Mucosa of gallbladder (tissue), 1 donor: ENCODE results near the gene PTPRK. TPM values are rescaled to one million over a fixed set of nuclear protein-coding genes. Genes with fewer than 3 reads are reported as not detected.

Experiments
- DNase-seq: peaks from one replicate; pipeline ENCODE4 v3.0.0-alpha.2; 2020; ENCODE audit warnings: low spot score
- total RNA-seq: library from RNA; stranded (reverse); gene quantifications from one replicate; pipeline ENCODE4 v1.2.1, GENCODE V29; 2021
- donor health status: DM: no; HTN: no; CAD: no.

The PTPRK gene
- total RNA-seq, 1 donor from 2014 or later = 209 TPM

- no peak for DNase-seq
Measured at GRCh38 chr6:128192972-128193371, 327.4 kb downstream of the PTPRK start.

GRCh38 chr6:128188678-128189077 lies 331.7 kb downstream of the PTPRK start:
- DNase-seq = no peak

- DNase-seq = no peak
Measured at GRCh38 chr6:128186729-128187128, 333.7 kb downstream of the PTPRK start.

- no peak for DNase-seq
Measured at GRCh38 chr6:128179876-128180438, 340.4 kb downstream of the PTPRK start.

GRCh38 chr6:128174724-128175123 lies 345.7 kb downstream of the PTPRK start:
- DNase-seq = no peak

- DNase-seq = no peak
Measured at GRCh38 chr6:128172752-128173682, 347.4 kb downstream of the PTPRK start.

GRCh38 chr6:128172081-128172480 lies 348.3 kb downstream of the PTPRK start:
- no peak for DNase-seq

- no peak for DNase-seq
Measured at GRCh38 chr6:128171182-128171581, 349.2 kb downstream of the PTPRK start.

- no peak for DNase-seq
Measured at GRCh38 chr6:128168244-128168643, 352.2 kb downstream of the PTPRK start.

GRCh38 chr6:128167552-128167951 lies 352.8 kb downstream of the PTPRK start:
- DNase-seq = no peak

- DNase-seq = no peak
Measured at GRCh38 chr6:128164254-128164653, 356.1 kb downstream of the PTPRK start.

- DNase-seq = no peak
Measured at GRCh38 chr6:128162423-128162822, 358.0 kb downstream of the PTPRK start.

- DNase-seq = no peak
Measured at GRCh38 chr6:128161839-128162238, 358.6 kb downstream of the PTPRK start.

- no peak for DNase-seq
Measured at GRCh38 chr6:128161263-128161662, 359.1 kb downstream of the PTPRK start.

- no peak for DNase-seq
Measured at GRCh38 chr6:128158496-128158895, 361.9 kb downstream of the PTPRK start.

- DNase-seq = no peak
Measured at GRCh38 chr6:128156321-128157111, 363.9 kb downstream of the PTPRK start.

- no peak for DNase-seq
Measured at GRCh38 chr6:128155826-128156225, 364.6 kb downstream of the PTPRK start.

- no peak for DNase-seq
Measured at GRCh38 chr6:128152551-128152950, 367.8 kb downstream of the PTPRK start.

- no peak for DNase-seq
Measured at GRCh38 chr6:128150376-128150775, 370.0 kb downstream of the PTPRK start.

- DNase-seq = no peak
Measured at GRCh38 chr6:128149796-128150195, 370.6 kb downstream of the PTPRK start.

GRCh38 chr6:128144320-128144719 lies 376.1 kb downstream of the PTPRK start:
- DNase-seq = no peak

- no peak for DNase-seq
Measured at GRCh38 chr6:128141932-128142331, 378.5 kb downstream of the PTPRK start.
